GM21360 (cell line): ENCODE results near the gene MAPK8.
"Not testable (repeated sequence)": the region's sequence is repeated elsewhere in the genome, so short reads cannot be mapped to it uniquely, and the experiment has no call there.

Experiments used
- ATAC-seq: cut with Tn5 transposase; IDR thresholded peaks from one replicate; pipeline ENCODE4 v1.9.1; 2021; ENCODE audit warnings: mild to moderate bottlenecking, moderate library complexity; ENCODE audit not compliant: unreplicated experiment

MAPK8 gene

GRCh38 chr10:48332871-48333216 lies 26.4 kb downstream of the MAPK8 start:
- no peak for ATAC-seq

DNA sequence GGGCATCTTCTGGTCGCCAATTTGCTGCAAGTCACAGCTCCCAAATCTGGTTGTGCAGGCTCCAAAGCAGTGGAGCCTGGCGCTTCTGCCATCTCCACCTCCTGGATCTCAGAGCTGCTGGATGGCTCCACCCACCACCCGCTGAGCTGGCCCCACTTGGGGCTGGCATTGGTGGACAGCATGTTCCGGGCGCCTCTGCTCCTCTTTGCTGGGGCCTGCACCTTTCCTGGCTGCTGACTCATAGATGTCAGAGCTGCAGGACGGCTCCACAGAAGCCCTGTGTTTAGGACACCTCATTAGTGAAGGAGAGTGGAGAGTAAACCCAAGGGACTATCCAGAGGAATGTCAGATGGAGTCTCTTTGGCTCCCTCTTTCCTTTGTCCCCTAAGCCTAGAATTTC lies 27.4 kb downstream of the MAPK8 start:
- ATAC-seq, result no peak

- no peak for ATAC-seq
Observed at GRCh38 chr10:48335788-48336187, 29.3 kb downstream of the MAPK8 start.

DNA sequence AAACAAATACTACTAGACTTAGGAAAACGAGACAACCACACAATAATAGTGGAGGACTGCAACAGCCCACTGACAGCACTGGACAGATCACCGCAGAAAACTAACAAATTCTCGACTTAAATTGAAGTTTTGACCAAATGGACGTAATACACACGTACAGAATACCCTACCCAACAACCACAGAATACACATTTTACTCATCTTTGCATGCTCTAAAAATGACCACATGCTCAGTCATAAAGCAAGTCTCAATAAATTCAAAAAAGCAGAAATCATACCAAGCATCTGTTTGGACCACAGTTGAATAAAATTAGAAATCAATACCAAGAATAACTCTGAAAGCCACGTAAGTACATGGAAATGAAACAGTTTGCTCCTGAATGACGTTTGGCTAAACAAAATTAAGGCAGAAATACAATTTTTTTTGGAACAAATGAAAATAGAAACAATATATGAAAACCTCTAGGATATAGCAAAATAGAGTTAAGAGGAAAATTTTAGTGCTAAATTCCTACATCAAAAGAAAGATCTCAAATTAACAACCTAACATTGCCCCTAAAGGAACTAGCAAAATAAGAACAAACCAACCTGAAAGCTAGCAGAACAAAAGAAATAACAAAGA lies 30.6 kb downstream of the MAPK8 start:
- ATAC-seq, result peak; percentile 83

DNA sequence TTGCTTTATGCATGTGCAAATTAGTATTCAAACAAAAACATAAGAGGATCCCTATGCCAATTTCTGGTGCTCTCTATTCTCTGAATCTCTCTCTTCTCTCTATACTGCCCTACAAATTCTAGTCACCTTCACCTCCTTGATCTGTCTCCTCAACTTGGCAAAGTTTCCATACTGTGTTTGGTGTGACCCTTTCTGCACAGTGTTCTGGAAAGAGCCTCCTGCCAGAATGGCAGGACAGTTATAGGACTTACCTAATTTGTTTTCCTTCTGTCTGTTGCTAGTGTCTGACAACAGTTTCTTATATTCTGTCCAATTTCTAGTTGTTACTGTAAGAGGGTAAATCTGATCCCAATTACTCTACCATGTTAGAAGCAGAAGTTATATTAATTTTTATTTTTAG lies 34.3 kb downstream of the MAPK8 start:
- no peak for ATAC-seq

- no peak for ATAC-seq
Observed at GRCh38 chr10:48343106-48343505, 36.6 kb downstream of the MAPK8 start.

- no peak for ATAC-seq
Observed at GRCh38 chr10:48343921-48344598, 37.6 kb downstream of the MAPK8 start.

- not testable (repeated sequence) for ATAC-seq
Observed at GRCh38 chr10:48346248-48346647, 39.8 kb downstream of the MAPK8 start.

- not testable (repeated sequence) for ATAC-seq
Observed at GRCh38 chr10:48347539-48347938, 41.1 kb downstream of the MAPK8 start.

GRCh38 chr10:48347943-48348342 lies 41.5 kb downstream of the MAPK8 start:
- ATAC-seq, result not testable (repeated sequence)

- ATAC-seq, result no peak
Observed at GRCh38 chr10:48353246-48353645, 46.8 kb downstream of the MAPK8 start.

DNA sequence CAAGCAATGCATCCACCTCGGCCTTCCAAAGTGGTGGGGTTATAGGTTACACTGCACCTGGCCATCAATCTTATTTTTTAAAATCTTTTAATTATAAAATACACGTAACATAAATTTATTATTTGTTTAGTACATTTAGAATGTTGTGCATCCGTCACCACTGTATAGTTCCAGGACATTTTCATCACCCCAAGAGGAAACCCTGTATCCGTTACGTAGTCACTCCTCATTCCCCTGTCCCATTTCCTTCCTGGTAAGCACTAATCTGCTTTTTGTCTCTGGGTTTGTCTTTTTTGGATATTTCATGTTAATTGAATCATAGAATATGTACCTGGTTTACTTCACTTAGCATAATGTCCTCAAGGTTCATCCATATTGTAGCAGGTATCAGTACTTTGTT lies 51.2 kb downstream of the MAPK8 start:
- ATAC-seq, result no peak

DNA sequence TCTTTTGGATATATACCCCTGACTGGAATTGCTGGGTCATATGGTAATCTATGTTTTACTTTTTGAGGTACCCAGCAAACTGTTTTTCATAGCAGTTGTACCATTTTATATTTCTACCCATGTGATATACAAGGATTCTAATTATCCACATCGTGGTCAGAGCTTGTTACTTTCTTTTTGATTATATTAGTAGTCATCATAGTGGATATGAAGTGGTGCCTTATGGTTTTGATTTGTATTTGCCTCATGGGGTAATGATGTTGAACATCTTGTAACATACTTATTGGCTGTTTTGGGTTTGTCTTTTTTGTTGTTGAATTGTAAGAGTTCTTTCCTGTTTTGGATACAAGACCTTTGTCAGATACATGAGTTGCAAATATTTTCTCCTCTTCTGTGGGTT lies 51.7 kb downstream of the MAPK8 start:
- no peak for ATAC-seq

DNA sequence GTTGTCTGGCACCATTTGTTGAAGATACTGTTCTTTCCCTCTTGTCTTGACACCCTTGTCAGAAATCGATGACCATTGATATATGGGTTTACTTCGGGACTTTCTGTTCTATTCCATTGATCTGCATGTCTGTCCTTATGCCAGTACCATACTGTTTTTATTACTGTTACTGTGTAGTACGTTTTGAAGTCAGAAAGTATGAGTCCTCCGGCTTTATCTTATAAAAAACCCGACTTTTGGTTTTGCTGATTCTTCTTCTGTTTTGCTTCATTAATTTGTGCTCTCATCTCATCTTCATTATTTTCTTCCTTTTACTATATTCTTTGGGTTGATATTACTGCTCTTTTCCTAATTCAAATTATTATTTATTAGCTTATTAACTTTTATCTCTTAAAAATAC lies 52.4 kb downstream of the MAPK8 start:
- no peak for ATAC-seq

DNA sequence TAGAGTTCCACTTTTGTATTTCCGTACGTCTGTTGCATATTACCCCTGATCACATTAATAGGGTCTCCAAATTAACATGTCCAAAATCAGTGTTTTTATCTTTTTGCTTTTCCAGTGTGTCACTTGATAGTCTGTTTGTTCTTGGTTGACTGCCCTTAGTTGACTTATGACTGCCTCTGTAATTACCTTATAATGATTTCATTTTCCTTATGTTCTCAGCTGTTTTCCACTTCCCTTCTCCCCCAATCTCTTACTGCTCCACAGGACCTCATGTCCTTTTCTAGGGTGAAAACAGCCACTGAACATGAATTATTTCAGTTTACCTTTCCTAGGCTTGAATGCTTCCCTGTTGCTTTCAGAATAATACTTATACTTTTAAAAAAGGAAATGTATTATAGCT lies 54.7 kb downstream of the MAPK8 start:
- no peak for ATAC-seq

GRCh38 chr10:48363617-48364355 lies 57.3 kb downstream of the MAPK8 start:
- no peak for ATAC-seq

- no peak for ATAC-seq
Observed at GRCh38 chr10:48364659-48365405, 58.4 kb downstream of the MAPK8 start.

DNA sequence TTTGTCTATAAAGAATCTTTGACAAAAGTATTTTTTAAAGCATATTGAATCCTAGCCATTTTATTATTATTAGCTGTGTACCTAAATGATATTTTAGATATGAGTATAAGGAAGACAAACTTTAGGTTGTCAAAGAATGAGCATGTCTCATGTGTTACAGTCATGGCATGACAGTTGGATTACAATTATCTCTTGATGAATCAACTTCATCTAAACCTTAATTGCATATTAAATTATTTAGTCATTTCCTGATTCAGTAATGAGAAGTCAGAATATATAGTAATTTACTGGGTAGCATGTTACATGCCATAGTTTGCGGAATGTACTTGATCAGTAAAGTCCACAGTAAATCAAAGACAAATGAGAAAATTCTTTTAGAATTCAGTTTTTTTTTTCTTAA lies 59.2 kb downstream of the MAPK8 start:
- no peak for ATAC-seq

DNA sequence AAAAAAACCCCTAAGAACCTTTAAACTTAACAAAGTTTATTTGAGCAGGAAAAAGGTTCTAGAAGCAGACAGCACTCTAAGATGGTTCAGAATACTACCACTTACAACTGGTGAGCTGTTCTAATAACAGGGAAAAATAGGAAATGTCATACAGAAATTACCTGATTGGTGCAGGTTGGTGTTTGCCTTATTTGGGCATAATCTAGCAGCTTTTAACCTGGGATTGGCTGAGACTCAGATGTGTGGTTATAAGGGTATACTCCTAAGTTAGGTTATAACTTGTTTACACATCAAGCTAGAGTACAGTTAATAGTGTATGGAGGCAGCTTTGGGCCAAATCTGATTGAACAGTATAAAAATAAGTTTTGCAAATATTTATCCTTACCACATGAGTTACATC lies 59.8 kb downstream of the MAPK8 start:
- ATAC-seq, result no peak

DNA sequence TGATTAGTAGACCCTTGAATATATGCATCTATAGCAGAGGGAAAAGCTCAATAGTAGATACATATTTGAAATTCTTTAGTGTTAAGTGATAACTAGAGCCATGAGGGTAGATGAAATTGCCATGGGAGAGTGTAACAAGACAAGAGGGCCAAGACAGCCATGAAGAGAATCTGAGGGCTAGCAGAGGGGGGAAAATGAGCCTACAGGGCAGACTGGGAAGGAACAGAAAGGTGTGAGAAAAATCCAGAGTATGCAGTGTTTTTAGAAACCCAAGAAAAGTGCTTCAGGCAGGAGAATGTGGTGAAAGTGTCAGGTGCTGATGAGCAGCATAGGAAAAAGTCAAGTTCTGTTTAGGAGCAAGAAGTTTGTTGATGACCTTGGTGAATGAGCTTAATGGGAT lies 63.0 kb downstream of the MAPK8 start:
- ATAC-seq, result no peak

GRCh38 chr10:48377751-48378530 lies 71.5 kb downstream of the MAPK8 start:
- ATAC-seq, result no peak
